Stimulated activated memory B cell treated with anti-CD40 and anti-IgM and Interleukin-4, amounts not matched to agents 10 μg/mL and 1 μg/mL and 100 μg/mL, for 72 hours (primary cell): ENCODE measurements around the gene CEL.

Source experiments
- ATAC-seq: fragments of 150-1000 bp; cut with Tn5 transposase; 2 replicates; pipeline ENCODE4 v1.10.0; 2021
- H3K27ac Mint-ChIP-seq: one replicate; pipeline ENCODE4 v1.8.0; 2022; ENCODE audit warnings: mild to moderate bottlenecking, mixed read lengths
- H3K27me3 Mint-ChIP-seq: one replicate; pipeline ENCODE4 v1.8.0; 2022; ENCODE audit warnings: mixed read lengths
- H3K36me3 Mint-ChIP-seq: one replicate; pipeline ENCODE4 v1.8.0; 2022; ENCODE audit warnings: mixed read lengths
- H3K4me1 Mint-ChIP-seq: one replicate; pipeline ENCODE4 v1.8.0; 2022; ENCODE audit warnings: mixed read lengths
- H3K4me3 Mint-ChIP-seq: one replicate; pipeline ENCODE4 v1.8.0; 2022; ENCODE audit warnings: mild to moderate bottlenecking, moderate library complexity, mixed read lengths
- H3K9me3 Mint-ChIP-seq: one replicate; pipeline ENCODE4 v1.8.0; 2022; ENCODE audit warnings: mixed read lengths

The CEL gene

DNA sequence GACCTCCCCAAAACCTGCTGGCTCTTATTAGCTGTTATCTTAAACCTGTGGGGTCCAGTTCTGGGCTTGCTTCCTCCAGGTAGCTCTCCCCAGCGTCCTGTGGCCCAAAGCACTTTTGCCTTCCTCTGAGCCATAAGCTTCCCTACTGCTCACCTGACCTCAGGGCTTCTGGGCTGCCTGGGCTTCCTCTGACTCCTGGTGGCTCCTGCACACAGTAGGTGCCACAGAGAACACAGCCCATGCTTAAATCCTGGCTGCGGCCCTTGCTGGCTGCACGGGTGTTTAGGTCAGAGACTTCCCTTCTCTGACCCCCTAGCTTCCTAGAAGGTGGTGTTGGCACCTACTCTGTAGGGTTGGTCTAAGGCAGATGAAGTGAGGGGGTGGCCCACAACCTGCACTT is 56.8 kb downstream of the CEL start:
- no peak for ATAC-seq
- Mint-ChIP-seq H3K4me3 (peak overlapping the region; percentile 54), H3K27ac (peak overlapping the region; percentile 69), H3K27me3 (no peaks in the 10 kb centered on the region), H3K36me3 (no peaks in the 10 kb centered on the region), H3K9me3 (no peaks in the 10 kb centered on the region), H3K4me1 (peaks cover 80% of the 10 kb centered on the region)

DNA sequence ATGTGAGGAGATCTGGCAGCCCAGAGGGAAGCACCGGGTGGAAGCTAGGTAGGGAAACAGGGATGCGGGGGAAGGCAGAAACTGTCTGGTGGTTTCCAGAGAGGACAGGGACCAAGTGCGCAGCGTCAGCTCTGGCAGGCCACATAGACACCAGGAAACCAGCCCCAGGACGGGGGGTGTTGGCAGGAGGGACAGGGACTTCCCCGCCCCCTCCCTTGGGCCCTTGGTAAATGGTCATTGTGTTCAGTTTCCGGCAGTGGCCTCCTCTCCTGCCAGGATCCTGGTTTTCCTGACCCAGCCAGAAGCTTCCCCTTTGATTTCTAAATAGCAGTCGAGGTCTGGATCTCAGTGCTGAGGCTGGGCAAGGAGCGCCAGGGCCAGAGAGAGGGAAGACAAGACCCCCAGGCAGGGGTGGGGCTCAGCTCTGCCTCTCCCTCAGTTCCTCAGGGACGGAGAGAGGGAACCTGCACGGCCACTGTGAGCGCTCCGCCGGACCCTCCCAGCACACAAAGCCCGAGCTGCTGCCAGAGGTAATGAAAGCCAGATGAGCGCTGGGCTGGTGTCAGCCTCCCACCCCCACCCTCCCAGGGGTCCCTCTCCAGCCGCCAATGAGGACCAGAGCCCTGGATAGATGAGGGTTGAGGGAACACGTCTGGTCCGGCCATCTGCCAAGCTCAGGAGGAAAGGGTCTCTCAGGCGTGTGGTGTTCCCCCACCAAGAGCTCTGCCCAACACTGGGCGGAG is 57.5 kb downstream of the CEL start:
- H3K4me3 Mint-ChIP-seq = peak overlapping the region; percentile 54
- H3K36me3 Mint-ChIP-seq = no peaks in the 10 kb centered on the region
- H3K9me3 Mint-ChIP-seq = no peaks in the 10 kb centered on the region
- H3K4me1 Mint-ChIP-seq = peaks cover 80% of the 10 kb centered on the region
- H3K27me3 Mint-ChIP-seq = no peaks in the 10 kb centered on the region
- peak overlapping the region; percentile 69 for H3K27ac Mint-ChIP-seq
- no peak for ATAC-seq

DNA sequence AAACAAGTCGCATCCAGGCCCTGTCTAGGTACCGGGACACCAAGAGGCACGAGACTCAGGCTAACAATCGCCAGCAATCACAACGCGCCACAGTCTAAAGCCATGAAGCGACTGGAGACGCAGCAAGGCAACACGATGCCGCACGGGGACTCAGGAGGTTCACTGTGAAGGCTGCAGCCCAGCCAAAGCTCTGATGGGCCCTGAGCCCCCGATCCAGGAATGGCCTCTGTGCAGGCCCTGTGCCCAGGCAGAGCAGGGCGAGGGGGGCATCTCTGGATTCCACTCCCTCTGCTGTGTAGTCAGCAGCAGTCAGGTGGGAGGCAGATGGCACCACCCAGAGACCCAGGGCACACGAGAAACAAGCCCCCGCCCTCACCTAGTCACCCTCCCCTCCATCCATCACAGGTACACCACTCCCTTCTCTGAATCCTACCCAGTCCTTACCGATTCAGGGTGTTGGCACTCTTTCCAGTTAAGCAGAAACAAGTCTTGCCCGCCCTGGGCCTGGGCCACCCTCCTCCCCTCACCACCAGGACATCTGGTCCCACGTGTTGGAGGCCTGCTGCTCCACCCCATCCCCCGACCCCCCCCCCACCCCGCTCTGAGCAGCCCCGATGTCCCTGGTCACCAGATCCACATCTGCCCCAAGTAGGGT is 58.2 kb downstream of the CEL start:
- Mint-ChIP-seq H3K36me3 (no peaks in the 10 kb centered on the region), H3K27me3 (no peaks in the 10 kb centered on the region), H3K4me3 (peak overlapping the region; percentile 79), H3K9me3 (no peaks in the 10 kb centered on the region), H3K4me1 (peaks cover 80% of the 10 kb centered on the region), H3K27ac (peak overlapping the region; percentile 44)
- no peak for ATAC-seq

DNA sequence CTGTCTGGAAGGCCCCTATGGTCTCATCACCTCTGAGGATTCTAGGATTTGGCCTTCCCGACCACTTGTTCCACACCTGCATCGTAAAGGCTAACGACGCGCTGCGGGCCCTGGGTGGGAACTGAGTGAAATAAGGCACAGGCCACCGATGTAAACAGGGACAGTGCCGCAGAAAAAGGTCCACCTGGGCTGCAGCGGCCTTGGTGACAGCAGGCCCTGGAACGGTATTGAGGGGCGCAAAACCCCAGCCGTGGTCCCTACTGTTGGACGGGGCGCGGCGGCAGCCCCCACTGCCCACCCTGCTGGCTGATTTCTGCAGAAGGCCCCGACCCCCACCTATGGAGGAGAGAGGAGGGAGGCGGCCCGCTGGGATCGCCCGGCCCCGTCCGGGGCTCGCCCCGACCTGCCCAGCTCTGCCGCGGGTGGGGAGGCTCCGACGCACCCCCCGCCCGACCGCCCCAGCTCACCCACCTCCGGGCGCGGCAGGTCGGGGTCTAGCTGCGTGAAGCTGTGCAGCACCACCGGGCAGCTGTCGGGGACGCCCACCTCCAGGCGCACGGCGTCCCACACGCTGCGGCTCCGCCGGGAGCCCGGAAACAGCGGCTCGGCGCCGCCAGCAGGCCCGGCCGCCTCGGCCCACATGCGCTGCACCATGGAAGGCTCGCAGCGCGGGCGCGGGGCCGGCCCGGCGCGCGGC is 58.9 kb downstream of the CEL start:
- Mint-ChIP-seq H3K4me3 (peak overlapping the region; percentile 79), H3K4me1 (peaks cover 79% of the 10 kb centered on the region), H3K27ac (peak overlapping the region; percentile 44), H3K36me3 (no peaks in the 10 kb centered on the region), H3K9me3 (no peaks in the 10 kb centered on the region), H3K27me3 (no peaks in the 10 kb centered on the region)
- ATAC-seq = peak; percentile 47
